Lung (tissue), 12 donors: ENCODE data around the gene TXLNB. TPM values are rescaled to one million over a fixed set of nuclear protein-coding genes. Genes with fewer than 3 reads are reported as not detected.
A peak's percentile ranks its signal among the peaks of the same experiment; 100 is the strongest.

ENCODE experiments used
- ATAC-seq: fragments of 200-7000 bp; cut with Tn5 transposase; one replicate; pipeline ENCODE4 v1.9.1; 2020; ENCODE audit warnings: moderate number of reproducible peaks; ENCODE audit not compliant: insufficient read depth, low FRiP score
- DNase-seq, 3 donors: peaks; one replicate each; pipeline ENCODE4 v3.0.0-alpha.2; 2013 to 2017
- H3K27ac ChIP-seq, 2 donors: one replicate each; pipeline ENCODE4 v1.5.1; 2013; ENCODE audit warnings: mild to moderate bottlenecking in 2 of 2, moderate library complexity in 2 of 2, control low read depth in 1 of 2, inconsistent platforms in 1 of 2, low read depth in 1 of 2, low read length in 1 of 2
- H3K27me3 ChIP-seq, 3 donors: one replicate each; pipeline ENCODE4 v1.5.1; 2013; ENCODE audit warnings: low read length in 2 of 3; ENCODE audit not compliant: control insufficient read depth in 3 of 3, insufficient read depth in 3 of 3
- H3K36me3 ChIP-seq, 4 donors: one replicate each; pipeline ENCODE4 v1.5.1; 2013; ENCODE audit warnings: low read length in 4 of 4, mild to moderate bottlenecking in 1 of 4, moderate library complexity in 1 of 4; ENCODE audit not compliant: control insufficient read depth in 4 of 4, insufficient read depth in 4 of 4
- H3K4me1 ChIP-seq, 5 donors: one replicate each; pipeline ENCODE4 v1.5.1; 2013; ENCODE audit warnings: low read length in 5 of 5, mild to moderate bottlenecking in 2 of 5, moderate library complexity in 1 of 5; ENCODE audit not compliant: control insufficient read depth in 5 of 5, insufficient read depth in 5 of 5
- H3K4me3 ChIP-seq: one replicate; pipeline ENCODE4 v1.5.1; 2013; ENCODE audit warnings: mild to moderate bottlenecking, control low read depth, moderate library complexity
- H3K9ac ChIP-seq, 2 donors: one replicate each; pipeline ENCODE4 v1.5.1; 2013; ENCODE audit warnings: low read length in 2 of 2, control low read depth in 1 of 2; ENCODE audit not compliant: insufficient read depth in 1 of 2
- H3K9me3 ChIP-seq, 4 donors: one replicate each; pipeline ENCODE4 v1.5.1; 2013; ENCODE audit warnings: low read length in 3 of 4, mild to moderate bottlenecking in 1 of 4, moderate library complexity in 1 of 4; ENCODE audit not compliant: control insufficient read depth in 4 of 4, insufficient read depth in 3 of 4
- CTCF ChIP-seq: IDR thresholded peaks from 2 replicates; pipeline ENCODE4 v1.5.1; 2012; ENCODE audit warnings: mild to moderate bottlenecking; ENCODE audit errors: control extremely low read depth, extremely low read depth
- WGBS, 2 donors: extraction: QIAGEN DNeasy Blood & Tissue Kit; methylation state at CpG; one replicate each; pipeline ENCODE4 v1.1.7; 2013; 5-methylcytosine and 5-hydroxymethylcytosine counted together
- polyA plus RNA-seq, 2 donors: library from polyadenylated mRNA; stranded (reverse); fragments of 200-250 nt; gene quantifications; one replicate each; pipeline ENCODE4 v1.2.1, GENCODE V29; 2013
- total RNA-seq, 2 donors: library from RNA; depleted of rRNA in 1 of 2; stranded (reverse); fragments of >200 nt in 1 of 2; gene quantifications; one replicate each; pipeline ENCODE4 v1.2.1, GENCODE V29; 2014 to 2021
- donor health status: control.
- donor health status: control.
- donor health status: Bipolar disorder and iron deficiency.
- donor health status: healthy.
- donor health status: DM: yes; HTN: yes; CAD: no.

TXLNB gene
- total and polyA plus RNA-seq, 4 donors = 0.31 to 2.8 (median 1.2) TPM

- no peaks in the 10 kb centered on the region for H3K27me3 ChIP-seq
- TF ChIP-seq CTCF = no peak
- ATAC-seq (no peak), DNase-seq (no peak)
- no peaks in the 10 kb centered on the region for H3K36me3 ChIP-seq
- H3K27ac ChIP-seq = no peak overlapping the region
- no peaks in the 10 kb centered on the region for H3K9me3 ChIP-seq
- 83 to 90% methylated on average over 5 of the region's 5 CpGs for WGBS, 2 donors
- H3K9ac ChIP-seq = no peak overlapping the region
- H3K4me1 ChIP-seq = peaks cover 0 to 6% (median 3%) of the 10 kb centered on the region in 5 donors
- H3K4me3 ChIP-seq = no peak overlapping the region
Measured at GRCh38 chr6:139330306-139330705, 38.5 kb upstream of the TXLNB start.

GRCh38 chr6:139329224-139329623 is 37.4 kb upstream of the TXLNB start:
- no peak overlapping the region for H3K9ac ChIP-seq
- no peaks in the 10 kb centered on the region for H3K27me3 ChIP-seq
- peaks cover 0 to 4% (median 3%) of the 10 kb centered on the region in 5 donors for H3K4me1 ChIP-seq
- H3K36me3 ChIP-seq = no peaks in the 10 kb centered on the region
- H3K27ac ChIP-seq = no peak overlapping the region
- DNase-seq (no peak), ATAC-seq (no peak)
- H3K4me3 ChIP-seq = no peak overlapping the region
- 95 to 97% methylated on average over 3 of the region's 3 CpGs for WGBS, 2 donors
- H3K9me3 ChIP-seq = no peaks in the 10 kb centered on the region
- TF ChIP-seq CTCF = no peak

- H3K4me1 ChIP-seq = peaks cover 0 to 4% (median 3%) of the 10 kb centered on the region in 5 donors
- no peaks in the 10 kb centered on the region for H3K9me3 ChIP-seq
- WGBS, 2 donors = 93% methylated on average over 5 of the region's 5 CpGs
- H3K27ac ChIP-seq = no peak overlapping the region
- no peaks in the 10 kb centered on the region for H3K27me3 ChIP-seq
- H3K36me3 ChIP-seq = no peaks in the 10 kb centered on the region
- ATAC-seq (no peak), DNase-seq (no peak)
- no peak overlapping the region for H3K9ac ChIP-seq
- H3K4me3 ChIP-seq = no peak overlapping the region
- no peak for TF ChIP-seq CTCF
Measured at GRCh38 chr6:139327038-139327437, 35.2 kb upstream of the TXLNB start.

GRCh38 chr6:139325686-139326085 is 33.9 kb upstream of the TXLNB start:
- 20 to 24% methylated on average over 1 of the region's 1 CpG for WGBS, 2 donors
- no peaks in the 10 kb centered on the region for H3K36me3 ChIP-seq
- ATAC-seq = no peak
- H3K4me3 ChIP-seq = no peak overlapping the region
- no peak for DNase-seq
- H3K27me3 ChIP-seq = no peaks in the 10 kb centered on the region
- H3K9me3 ChIP-seq = no peaks in the 10 kb centered on the region
- peak overlapping the region in 1 of 2 donors; percentile 60 for H3K27ac ChIP-seq
- no peak overlapping the region for H3K9ac ChIP-seq
- no peak for TF ChIP-seq CTCF
- peaks cover 0 to 4% (median 3%) of the 10 kb centered on the region in 5 donors for H3K4me1 ChIP-seq
